ENCODE results near the gene SNCB.

DNA sequence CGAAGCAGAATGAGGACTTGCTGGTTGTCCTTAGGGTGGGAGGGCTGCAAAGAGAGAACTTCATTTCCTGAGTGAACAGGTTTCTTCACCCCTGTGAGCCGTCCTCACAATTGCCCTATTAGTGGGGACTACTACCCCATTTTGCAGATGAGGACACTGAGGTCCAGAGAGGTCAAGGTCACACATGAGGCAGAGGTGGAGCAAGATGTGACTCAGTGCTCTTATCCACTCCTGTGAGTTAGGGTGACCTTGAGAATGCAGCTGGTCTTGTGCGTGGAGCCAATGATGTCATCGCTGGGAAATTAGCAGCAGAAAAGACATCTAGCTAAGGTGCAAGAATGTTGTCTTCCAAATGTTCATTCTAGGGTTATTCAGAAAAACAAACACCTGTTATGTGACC lies 47.3 kb downstream of the SNCB start:
- TF ChIP-seq, protein P1, sequence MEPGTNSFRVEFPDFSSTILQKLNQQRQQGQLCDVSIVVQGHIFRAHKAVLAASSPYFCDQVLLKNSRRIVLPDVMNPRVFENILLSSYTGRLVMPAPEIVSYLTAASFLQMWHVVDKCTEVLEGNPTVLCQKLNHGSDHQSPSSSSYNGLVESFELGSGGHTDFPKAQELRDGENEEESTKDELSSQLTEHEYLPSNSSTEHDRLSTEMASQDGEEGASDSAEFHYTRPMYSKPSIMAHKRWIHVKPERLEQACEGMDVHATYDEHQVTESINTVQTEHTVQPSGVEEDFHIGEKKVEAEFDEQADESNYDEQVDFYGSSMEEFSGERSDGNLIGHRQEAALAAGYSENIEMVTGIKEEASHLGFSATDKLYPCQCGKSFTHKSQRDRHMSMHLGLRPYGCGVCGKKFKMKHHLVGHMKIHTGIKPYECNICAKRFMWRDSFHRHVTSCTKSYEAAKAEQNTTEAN (CRISPR knock-in tag; conservative IDR thresholded peaks at IDR 0.05) = no peak
- TF ChIP-seq, protein P2, sequence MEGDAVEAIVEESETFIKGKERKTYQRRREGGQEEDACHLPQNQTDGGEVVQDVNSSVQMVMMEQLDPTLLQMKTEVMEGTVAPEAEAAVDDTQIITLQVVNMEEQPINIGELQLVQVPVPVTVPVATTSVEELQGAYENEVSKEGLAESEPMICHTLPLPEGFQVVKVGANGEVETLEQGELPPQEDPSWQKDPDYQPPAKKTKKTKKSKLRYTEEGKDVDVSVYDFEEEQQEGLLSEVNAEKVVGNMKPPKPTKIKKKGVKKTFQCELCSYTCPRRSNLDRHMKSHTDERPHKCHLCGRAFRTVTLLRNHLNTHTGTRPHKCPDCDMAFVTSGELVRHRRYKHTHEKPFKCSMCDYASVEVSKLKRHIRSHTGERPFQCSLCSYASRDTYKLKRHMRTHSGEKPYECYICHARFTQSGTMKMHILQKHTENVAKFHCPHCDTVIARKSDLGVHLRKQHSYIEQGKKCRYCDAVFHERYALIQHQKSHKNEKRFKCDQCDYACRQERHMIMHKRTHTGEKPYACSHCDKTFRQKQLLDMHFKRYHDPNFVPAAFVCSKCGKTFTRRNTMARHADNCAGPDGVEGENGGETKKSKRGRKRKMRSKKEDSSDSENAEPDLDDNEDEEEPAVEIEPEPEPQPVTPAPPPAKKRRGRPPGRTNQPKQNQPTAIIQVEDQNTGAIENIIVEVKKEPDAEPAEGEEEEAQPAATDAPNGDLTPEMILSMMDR (CRISPR knock-in tag; IDR thresholded peaks at IDR 0.05) = no peak
- TF ChIP-seq NR2C2 (CRISPR knock-in tag; IDR thresholded peaks at IDR 0.05; ENCODE audit: borderline replicate concordance) = no peak
- TF ChIP-seq ZBTB1 (CRISPR knock-in tag; IDR thresholded peaks at IDR 0.05; ENCODE audit: borderline replicate concordance) = no peak
